Measurements from ENCODE around the gene FASLG.

DNA sequence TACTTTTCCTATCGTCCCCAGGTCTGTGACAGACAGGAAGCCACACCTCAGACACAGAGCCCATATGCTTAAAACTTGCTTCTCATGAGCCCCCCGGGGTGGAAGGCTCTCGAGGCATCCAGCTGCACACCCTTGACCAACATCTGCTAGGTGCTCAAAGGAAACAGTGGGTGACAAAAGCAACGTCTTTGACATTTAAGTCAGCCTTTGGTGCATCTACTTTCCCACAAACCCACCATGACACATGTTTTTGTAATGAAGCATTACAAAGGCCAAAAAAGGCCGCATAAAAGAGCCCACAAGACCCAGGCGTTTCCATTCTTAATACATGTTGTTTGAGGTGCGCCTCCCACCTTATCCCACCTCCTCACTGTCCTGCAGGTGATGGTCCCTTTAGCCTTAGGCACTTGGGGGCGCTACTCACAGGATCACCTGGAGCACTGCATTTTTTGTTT is 11.8 kb upstream of the FASLG start:
- TF ChIP-seq, protein P1, sequence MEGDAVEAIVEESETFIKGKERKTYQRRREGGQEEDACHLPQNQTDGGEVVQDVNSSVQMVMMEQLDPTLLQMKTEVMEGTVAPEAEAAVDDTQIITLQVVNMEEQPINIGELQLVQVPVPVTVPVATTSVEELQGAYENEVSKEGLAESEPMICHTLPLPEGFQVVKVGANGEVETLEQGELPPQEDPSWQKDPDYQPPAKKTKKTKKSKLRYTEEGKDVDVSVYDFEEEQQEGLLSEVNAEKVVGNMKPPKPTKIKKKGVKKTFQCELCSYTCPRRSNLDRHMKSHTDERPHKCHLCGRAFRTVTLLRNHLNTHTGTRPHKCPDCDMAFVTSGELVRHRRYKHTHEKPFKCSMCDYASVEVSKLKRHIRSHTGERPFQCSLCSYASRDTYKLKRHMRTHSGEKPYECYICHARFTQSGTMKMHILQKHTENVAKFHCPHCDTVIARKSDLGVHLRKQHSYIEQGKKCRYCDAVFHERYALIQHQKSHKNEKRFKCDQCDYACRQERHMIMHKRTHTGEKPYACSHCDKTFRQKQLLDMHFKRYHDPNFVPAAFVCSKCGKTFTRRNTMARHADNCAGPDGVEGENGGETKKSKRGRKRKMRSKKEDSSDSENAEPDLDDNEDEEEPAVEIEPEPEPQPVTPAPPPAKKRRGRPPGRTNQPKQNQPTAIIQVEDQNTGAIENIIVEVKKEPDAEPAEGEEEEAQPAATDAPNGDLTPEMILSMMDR (IDR thresholded peaks at IDR 0.05; ENCODE audit: low read length): 0 out of 2 replicates have a peak, but pooled peaks have one; percentile 8
- no peak for TF ChIP-seq EZH2 (IDR thresholded peaks at IDR 0.05; ENCODE audit: borderline replicate concordance, low read length)
